WTC11 (cell line): Measurements from ENCODE around the gene PPARA. TPM values are rescaled to one million over a fixed set of nuclear protein-coding genes. Genes with fewer than 3 reads are reported as not detected.

Experiments
- ATAC-seq: fragments of 200-7000 bp; cut with Tn5 transposase; 2 replicates; pipeline ENCODE4 v1.10.0; 2021; ENCODE audit warnings: mild to moderate bottlenecking, moderate library complexity
- CTCF ChIA-PET: fragments of 300-600 bp; sonication (Branson Sonifier 250); formaldehyde crosslinking; loops from one replicate; lab custom pipeline; 2021; ENCODE audit warnings: antibody characterized with exemption; lab: Charles Lee
- POLR2A ChIA-PET: fragments of 350-600 bp; sonication (Branson Sonifier 250); formaldehyde crosslinking; loops from one replicate; lab custom pipeline; 2021; ENCODE audit warnings: antibody characterized with exemption; lab: Charles Lee
- DNase-seq: peaks from one replicate; pipeline ENCODE4 v3.0.0; 2021; ENCODE audit warnings: low spot score
- H3K27ac Mint-ChIP-seq: 2 replicates; pipeline ENCODE4 v1.8.0; 2021; ENCODE audit warnings: mixed read lengths
- H3K27me3 Mint-ChIP-seq: 2 replicates; pipeline ENCODE4 v1.8.0; 2021; ENCODE audit warnings: low read depth, mild to moderate bottlenecking, moderate library complexity, mixed read lengths
- H3K36me3 Mint-ChIP-seq: 2 replicates; pipeline ENCODE4 v1.8.0; 2021; ENCODE audit warnings: mixed read lengths
- H3K4me1 Mint-ChIP-seq: 2 replicates; pipeline ENCODE4 v1.8.0; 2022; ENCODE audit warnings: mixed read lengths
- H3K4me3 Mint-ChIP-seq: 2 replicates; pipeline ENCODE4 v1.8.0; 2021; ENCODE audit warnings: mild to moderate bottlenecking, moderate library complexity, mixed read lengths
- H3K9me3 Mint-ChIP-seq: 2 replicates; pipeline ENCODE4 v1.8.0; 2021; ENCODE audit warnings: mixed read lengths
- ELF4 ChIP-seq: sonication (generic); formaldehyde crosslinking; IDR thresholded peaks from 2 replicates; pipeline ENCODE4 v1.8.1; 2022; ENCODE audit warnings: low read depth, mild to moderate bottlenecking, moderate library complexity, missing genetic modification reagents
- EMX1 ChIP-seq: fragments of 250-450 bp; sonication (Bioruptor Pico); IDR thresholded peaks from 2 replicates; pipeline ENCODE4 v1.8.0; 2021; ENCODE audit warnings: mild to moderate bottlenecking
- ESRRA ChIP-seq: sonication (generic); formaldehyde crosslinking; IDR thresholded peaks from 2 replicates; pipeline ENCODE4 v1.8.1; 2022; ENCODE audit warnings: mild to moderate bottlenecking, missing genetic modification reagents, borderline replicate concordance
- GABPB1 ChIP-seq: sonication (generic); formaldehyde crosslinking; IDR thresholded peaks from 2 replicates; pipeline ENCODE4 v1.8.1; 2023; ENCODE audit warnings: mild to moderate bottlenecking, missing genetic modification reagents
- IRF2 ChIP-seq: sonication (generic); formaldehyde crosslinking; IDR thresholded peaks from 2 replicates; pipeline ENCODE4 v1.8.0; 2022; ENCODE audit warnings: low read depth, missing genetic modification reagents, borderline replicate concordance
- JUN ChIP-seq: sonication (generic); formaldehyde crosslinking; IDR thresholded peaks from 2 replicates; pipeline ENCODE4 v1.8.0; 2023; ENCODE audit warnings: mild to moderate bottlenecking, missing genetic modification reagents
- RORB ChIP-seq: fragments of 250-450 bp; sonication (Bioruptor Pico); IDR thresholded peaks from 2 replicates; pipeline ENCODE4 v1.9.0; 2021; ENCODE audit warnings: mild to moderate bottlenecking
- SOX15 ChIP-seq: fragments of 250-450 bp; sonication (Bioruptor Pico); IDR thresholded peaks from 2 replicates; pipeline ENCODE4 v1.9.0; 2021; ENCODE audit warnings: mild to moderate bottlenecking
- ZNF138 ChIP-seq: sonication (generic); formaldehyde crosslinking; conservative IDR thresholded peaks from 2 replicates; pipeline ENCODE4 v1.8.1; 2022; ENCODE audit warnings: mild to moderate bottlenecking, moderate library complexity, missing genetic modification reagents
- ZNF263 ChIP-seq: sonication (generic); formaldehyde crosslinking; IDR thresholded peaks from 2 replicates; pipeline ENCODE4 v1.8.1; 2022; ENCODE audit warnings: low read depth, mild to moderate bottlenecking, moderate library complexity, missing genetic modification reagents
- ZNF396 ChIP-seq: fragments of 250-450 bp; sonication (Bioruptor Pico); IDR thresholded peaks from 2 replicates; pipeline ENCODE4 v1.8.0; 2021; ENCODE audit warnings: mild to moderate bottlenecking, moderate library complexity, borderline replicate concordance
- ZNF671 ChIP-seq: fragments of 250-450 bp; sonication (Bioruptor Pico); IDR thresholded peaks from 2 replicates; pipeline ENCODE4 v1.8.0; 2021; ENCODE audit warnings: mild to moderate bottlenecking
- total RNA-seq: library from RNA; stranded (reverse); gene quantifications from 3 replicates; pipeline ENCODE4 v1.2.3, GENCODE V29; 2021
- TF ChIP-seq, protein P1 (sequence below): sonication (generic); formaldehyde crosslinking; IDR thresholded peaks from 2 replicates; pipeline ENCODE4 v1.8.0; 2022; ENCODE audit warnings: missing genetic modification reagents
- TF ChIP-seq, protein P2 (sequence below): fragments of 250-450 bp; sonication (Bioruptor Pico); IDR thresholded peaks from 2 replicates; pipeline ENCODE4 v1.9.0; 2021; ENCODE audit warnings: mild to moderate bottlenecking
- TF ChIP-seq, protein P3 (sequence below): sonication (generic); formaldehyde crosslinking; IDR thresholded peaks from 2 replicates; pipeline ENCODE4 v1.8.0; 2023; ENCODE audit warnings: missing genetic modification reagents, mild to moderate bottlenecking, borderline replicate concordance
- TF ChIP-seq, protein P4 (sequence below): sonication (generic); formaldehyde crosslinking; IDR thresholded peaks from 2 replicates; pipeline ENCODE4 v1.8.1; 2023; ENCODE audit warnings: mild to moderate bottlenecking, missing genetic modification reagents, moderate library complexity
- TF ChIP-seq, protein P5 (sequence below): sonication (generic); formaldehyde crosslinking; IDR thresholded peaks from 2 replicates; pipeline ENCODE4 v1.8.1; 2022; ENCODE audit warnings: low read depth, mild to moderate bottlenecking, moderate library complexity, missing genetic modification reagents, borderline replicate concordance

PPARA gene
- total RNA-seq, 1 experiment from 2014 or later, result 9.3 TPM

DNA sequence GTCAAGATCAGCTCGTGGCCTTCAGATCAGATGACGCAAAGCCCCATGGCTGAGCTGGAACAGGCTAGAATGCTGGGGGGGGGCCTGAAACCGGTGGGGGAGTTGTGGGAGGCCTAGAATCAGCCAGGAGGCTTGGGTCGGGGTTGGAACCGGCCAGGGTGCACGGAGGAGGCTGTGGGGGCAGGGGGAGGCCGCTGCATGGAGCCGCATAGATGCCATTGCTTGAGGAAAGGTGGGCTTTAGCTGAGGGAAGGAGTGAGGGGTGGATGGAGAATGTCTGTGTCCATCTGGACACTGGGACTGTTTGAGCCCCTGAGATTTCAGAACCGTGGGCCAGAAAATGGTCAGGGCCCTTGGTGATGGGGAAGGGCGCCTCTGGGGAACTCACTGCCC is 74.6 kb downstream of the PPARA start:
- ChIA-PET POLR2A (interaction anchor here (0.5 kb wide), 1 partner anchor 30 kb away, joined by 6 read pairs; no protein-coding TSS in a partner anchor), CTCF (no interaction called here)

More for the DNA sequence above, 74.6 kb downstream of the PPARA start:
- ATAC-seq (no peak), DNase-seq (no peak)
- Mint-ChIP-seq H3K9me3 (peaks cover 6% of the 10 kb centered on the region), H3K27ac (no peak overlapping the region), H3K4me1 (peaks cover 3% of the 10 kb centered on the region), H3K27me3 (no peaks in the 10 kb centered on the region), H3K36me3 (peaks cover 3% of the 10 kb centered on the region; the same call in 1 of the 2 replicates), H3K4me3 (no peak overlapping the region)
- TF ChIP-seq EMX1, result no peak
- TF ChIP-seq, protein P1, sequence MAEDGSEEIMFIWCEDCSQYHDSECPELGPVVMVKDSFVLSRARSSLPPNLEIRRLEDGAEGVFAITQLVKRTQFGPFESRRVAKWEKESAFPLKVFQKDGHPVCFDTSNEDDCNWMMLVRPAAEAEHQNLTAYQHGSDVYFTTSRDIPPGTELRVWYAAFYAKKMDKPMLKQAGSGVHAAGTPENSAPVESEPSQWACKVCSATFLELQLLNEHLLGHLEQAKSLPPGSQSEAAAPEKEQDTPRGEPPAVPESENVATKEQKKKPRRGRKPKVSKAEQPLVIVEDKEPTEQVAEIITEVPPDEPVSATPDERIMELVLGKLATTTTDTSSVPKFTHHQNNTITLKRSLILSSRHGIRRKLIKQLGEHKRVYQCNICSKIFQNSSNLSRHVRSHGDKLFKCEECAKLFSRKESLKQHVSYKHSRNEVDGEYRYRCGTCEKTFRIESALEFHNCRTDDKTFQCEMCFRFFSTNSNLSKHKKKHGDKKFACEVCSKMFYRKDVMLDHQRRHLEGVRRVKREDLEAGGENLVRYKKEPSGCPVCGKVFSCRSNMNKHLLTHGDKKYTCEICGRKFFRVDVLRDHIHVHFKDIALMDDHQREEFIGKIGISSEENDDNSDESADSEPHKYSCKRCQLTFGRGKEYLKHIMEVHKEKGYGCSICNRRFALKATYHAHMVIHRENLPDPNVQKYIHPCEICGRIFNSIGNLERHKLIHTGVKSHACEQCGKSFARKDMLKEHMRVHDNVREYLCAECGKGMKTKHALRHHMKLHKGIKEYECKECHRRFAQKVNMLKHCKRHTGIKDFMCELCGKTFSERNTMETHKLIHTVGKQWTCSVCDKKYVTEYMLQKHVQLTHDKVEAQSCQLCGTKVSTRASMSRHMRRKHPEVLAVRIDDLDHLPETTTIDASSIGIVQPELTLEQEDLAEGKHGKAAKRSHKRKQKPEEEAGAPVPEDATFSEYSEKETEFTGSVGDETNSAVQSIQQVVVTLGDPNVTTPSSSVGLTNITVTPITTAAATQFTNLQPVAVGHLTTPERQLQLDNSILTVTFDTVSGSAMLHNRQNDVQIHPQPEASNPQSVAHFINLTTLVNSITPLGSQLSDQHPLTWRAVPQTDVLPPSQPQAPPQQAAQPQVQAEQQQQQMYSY (CRISPR knock-in tag), result no peak
- no peak for TF ChIP-seq ZNF396 (CRISPR knock-in tag)
- TF ChIP-seq ELF4, result no peak
- no peak for TF ChIP-seq GABPB1 (CRISPR knock-in tag)
- TF ChIP-seq IRF2 (CRISPR knock-in tag), result no peak
- TF ChIP-seq ZNF263 (CRISPR knock-in tag), result no peak
- TF ChIP-seq, protein P2, sequence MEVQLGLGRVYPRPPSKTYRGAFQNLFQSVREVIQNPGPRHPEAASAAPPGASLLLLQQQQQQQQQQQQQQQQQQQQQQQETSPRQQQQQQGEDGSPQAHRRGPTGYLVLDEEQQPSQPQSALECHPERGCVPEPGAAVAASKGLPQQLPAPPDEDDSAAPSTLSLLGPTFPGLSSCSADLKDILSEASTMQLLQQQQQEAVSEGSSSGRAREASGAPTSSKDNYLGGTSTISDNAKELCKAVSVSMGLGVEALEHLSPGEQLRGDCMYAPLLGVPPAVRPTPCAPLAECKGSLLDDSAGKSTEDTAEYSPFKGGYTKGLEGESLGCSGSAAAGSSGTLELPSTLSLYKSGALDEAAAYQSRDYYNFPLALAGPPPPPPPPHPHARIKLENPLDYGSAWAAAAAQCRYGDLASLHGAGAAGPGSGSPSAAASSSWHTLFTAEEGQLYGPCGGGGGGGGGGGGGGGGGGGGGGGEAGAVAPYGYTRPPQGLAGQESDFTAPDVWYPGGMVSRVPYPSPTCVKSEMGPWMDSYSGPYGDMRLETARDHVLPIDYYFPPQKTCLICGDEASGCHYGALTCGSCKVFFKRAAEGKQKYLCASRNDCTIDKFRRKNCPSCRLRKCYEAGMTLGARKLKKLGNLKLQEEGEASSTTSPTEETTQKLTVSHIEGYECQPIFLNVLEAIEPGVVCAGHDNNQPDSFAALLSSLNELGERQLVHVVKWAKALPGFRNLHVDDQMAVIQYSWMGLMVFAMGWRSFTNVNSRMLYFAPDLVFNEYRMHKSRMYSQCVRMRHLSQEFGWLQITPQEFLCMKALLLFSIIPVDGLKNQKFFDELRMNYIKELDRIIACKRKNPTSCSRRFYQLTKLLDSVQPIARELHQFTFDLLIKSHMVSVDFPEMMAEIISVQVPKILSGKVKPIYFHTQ, result no peak
- TF ChIP-seq, protein P3, sequence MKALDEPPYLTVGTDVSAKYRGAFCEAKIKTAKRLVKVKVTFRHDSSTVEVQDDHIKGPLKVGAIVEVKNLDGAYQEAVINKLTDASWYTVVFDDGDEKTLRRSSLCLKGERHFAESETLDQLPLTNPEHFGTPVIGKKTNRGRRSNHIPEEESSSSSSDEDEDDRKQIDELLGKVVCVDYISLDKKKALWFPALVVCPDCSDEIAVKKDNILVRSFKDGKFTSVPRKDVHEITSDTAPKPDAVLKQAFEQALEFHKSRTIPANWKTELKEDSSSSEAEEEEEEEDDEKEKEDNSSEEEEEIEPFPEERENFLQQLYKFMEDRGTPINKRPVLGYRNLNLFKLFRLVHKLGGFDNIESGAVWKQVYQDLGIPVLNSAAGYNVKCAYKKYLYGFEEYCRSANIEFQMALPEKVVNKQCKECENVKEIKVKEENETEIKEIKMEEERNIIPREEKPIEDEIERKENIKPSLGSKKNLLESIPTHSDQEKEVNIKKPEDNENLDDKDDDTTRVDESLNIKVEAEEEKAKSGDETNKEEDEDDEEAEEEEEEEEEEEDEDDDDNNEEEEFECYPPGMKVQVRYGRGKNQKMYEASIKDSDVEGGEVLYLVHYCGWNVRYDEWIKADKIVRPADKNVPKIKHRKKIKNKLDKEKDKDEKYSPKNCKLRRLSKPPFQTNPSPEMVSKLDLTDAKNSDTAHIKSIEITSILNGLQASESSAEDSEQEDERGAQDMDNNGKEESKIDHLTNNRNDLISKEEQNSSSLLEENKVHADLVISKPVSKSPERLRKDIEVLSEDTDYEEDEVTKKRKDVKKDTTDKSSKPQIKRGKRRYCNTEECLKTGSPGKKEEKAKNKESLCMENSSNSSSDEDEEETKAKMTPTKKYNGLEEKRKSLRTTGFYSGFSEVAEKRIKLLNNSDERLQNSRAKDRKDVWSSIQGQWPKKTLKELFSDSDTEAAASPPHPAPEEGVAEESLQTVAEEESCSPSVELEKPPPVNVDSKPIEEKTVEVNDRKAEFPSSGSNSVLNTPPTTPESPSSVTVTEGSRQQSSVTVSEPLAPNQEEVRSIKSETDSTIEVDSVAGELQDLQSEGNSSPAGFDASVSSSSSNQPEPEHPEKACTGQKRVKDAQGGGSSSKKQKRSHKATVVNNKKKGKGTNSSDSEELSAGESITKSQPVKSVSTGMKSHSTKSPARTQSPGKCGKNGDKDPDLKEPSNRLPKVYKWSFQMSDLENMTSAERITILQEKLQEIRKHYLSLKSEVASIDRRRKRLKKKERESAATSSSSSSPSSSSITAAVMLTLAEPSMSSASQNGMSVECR (CRISPR knock-in tag), result no peak
- TF ChIP-seq, protein P4, sequence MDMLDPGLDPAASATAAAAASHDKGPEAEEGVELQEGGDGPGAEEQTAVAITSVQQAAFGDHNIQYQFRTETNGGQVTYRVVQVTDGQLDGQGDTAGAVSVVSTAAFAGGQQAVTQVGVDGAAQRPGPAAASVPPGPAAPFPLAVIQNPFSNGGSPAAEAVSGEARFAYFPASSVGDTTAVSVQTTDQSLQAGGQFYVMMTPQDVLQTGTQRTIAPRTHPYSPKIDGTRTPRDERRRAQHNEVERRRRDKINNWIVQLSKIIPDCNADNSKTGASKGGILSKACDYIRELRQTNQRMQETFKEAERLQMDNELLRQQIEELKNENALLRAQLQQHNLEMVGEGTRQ (CRISPR knock-in tag), result no peak
- no peak for TF ChIP-seq SOX15 (CRISPR knock-in tag)
- no peak for TF ChIP-seq ZNF671
- TF ChIP-seq, protein P5, sequence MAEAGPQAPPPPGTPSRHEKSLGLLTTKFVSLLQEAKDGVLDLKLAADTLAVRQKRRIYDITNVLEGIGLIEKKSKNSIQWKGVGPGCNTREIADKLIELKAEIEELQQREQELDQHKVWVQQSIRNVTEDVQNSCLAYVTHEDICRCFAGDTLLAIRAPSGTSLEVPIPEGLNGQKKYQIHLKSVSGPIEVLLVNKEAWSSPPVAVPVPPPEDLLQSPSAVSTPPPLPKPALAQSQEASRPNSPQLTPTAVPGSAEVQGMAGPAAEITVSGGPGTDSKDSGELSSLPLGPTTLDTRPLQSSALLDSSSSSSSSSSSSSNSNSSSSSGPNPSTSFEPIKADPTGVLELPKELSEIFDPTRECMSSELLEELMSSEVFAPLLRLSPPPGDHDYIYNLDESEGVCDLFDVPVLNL (CRISPR knock-in tag), result no peak
- TF ChIP-seq RORB (CRISPR knock-in tag), result no peak
- no peak for TF ChIP-seq ZNF138 (CRISPR knock-in tag)
- no peak for TF ChIP-seq ESRRA (CRISPR knock-in tag)
- no peak for TF ChIP-seq JUN
